ENCODE results near the gene GFPT2.

DNA sequence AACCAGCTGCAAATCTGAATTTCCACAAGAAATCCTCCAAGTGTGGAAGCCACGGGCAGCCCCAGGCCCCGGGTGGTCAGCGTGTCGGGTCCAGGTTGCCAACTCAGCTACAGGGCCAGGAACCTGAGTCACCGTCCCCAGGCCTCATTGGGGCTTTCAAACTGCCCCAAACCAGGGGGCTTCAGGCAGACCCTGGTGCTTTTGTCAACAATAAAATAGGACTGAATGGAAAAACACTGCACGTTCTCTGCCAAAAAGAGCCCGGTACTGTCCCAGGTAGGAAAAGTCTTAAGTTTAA lies 24.0 kb downstream of the GFPT2 start:
- no peak for TF ChIP-seq POLR2A (IDR thresholded peaks at IDR 0.05)
- TF ChIP-seq, protein P1, sequence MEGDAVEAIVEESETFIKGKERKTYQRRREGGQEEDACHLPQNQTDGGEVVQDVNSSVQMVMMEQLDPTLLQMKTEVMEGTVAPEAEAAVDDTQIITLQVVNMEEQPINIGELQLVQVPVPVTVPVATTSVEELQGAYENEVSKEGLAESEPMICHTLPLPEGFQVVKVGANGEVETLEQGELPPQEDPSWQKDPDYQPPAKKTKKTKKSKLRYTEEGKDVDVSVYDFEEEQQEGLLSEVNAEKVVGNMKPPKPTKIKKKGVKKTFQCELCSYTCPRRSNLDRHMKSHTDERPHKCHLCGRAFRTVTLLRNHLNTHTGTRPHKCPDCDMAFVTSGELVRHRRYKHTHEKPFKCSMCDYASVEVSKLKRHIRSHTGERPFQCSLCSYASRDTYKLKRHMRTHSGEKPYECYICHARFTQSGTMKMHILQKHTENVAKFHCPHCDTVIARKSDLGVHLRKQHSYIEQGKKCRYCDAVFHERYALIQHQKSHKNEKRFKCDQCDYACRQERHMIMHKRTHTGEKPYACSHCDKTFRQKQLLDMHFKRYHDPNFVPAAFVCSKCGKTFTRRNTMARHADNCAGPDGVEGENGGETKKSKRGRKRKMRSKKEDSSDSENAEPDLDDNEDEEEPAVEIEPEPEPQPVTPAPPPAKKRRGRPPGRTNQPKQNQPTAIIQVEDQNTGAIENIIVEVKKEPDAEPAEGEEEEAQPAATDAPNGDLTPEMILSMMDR (IDR thresholded peaks at IDR 0.05), result no peak
